HEK293 (cell line): ENCODE results near the gene ALG12.

Experiments
- ATF2 ChIP-seq: fragments of 450-650 bp; formaldehyde crosslinking; IDR thresholded peaks from 2 replicates; pipeline ENCODE4 v1.5.1; 2016; ENCODE audit warnings: missing biosample characterization, missing genetic modification characterization, low read depth
- KLF7 ChIP-seq: fragments of 450-650 bp; formaldehyde crosslinking; IDR thresholded peaks from 2 replicates; pipeline ENCODE4 v1.5.1; 2016; ENCODE audit warnings: missing biosample characterization, missing genetic modification characterization, borderline replicate concordance
- PRDM10 ChIP-seq: fragments of 450-650 bp; formaldehyde crosslinking; IDR thresholded peaks from 2 replicates; pipeline ENCODE4 v1.5.1; 2016; ENCODE audit warnings: missing biosample characterization, missing genetic modification characterization
- PRDM4 ChIP-seq: fragments of 450-650 bp; formaldehyde crosslinking; IDR thresholded peaks from 2 replicates; pipeline ENCODE4 v1.5.1; 2017; ENCODE audit warnings: missing biosample characterization, missing genetic modification characterization
- PRDM6 ChIP-seq: fragments of 450-650 bp; formaldehyde crosslinking; IDR thresholded peaks from 2 replicates; pipeline ENCODE4 v1.5.1; 2017; ENCODE audit warnings: missing biosample characterization, missing genetic modification characterization
- REST ChIP-seq: fragments of 450-650 bp; formaldehyde crosslinking; IDR thresholded peaks from 2 replicates; pipeline ENCODE4 v1.5.1; 2016; ENCODE audit warnings: missing biosample characterization, missing genetic modification characterization
- SALL2 ChIP-seq: fragments of 450-650 bp; formaldehyde crosslinking; IDR thresholded peaks from 2 replicates; pipeline ENCODE4 v1.5.0; 2017; ENCODE audit warnings: missing biosample characterization, mild to moderate bottlenecking, missing genetic modification characterization, borderline replicate concordance
- ZBTB20 ChIP-seq: fragments of 450-650 bp; formaldehyde crosslinking; IDR thresholded peaks from 2 replicates; pipeline ENCODE4 v1.5.1; 2016; ENCODE audit warnings: missing biosample characterization, missing genetic modification characterization
- ZBTB49 ChIP-seq: fragments of 450-650 bp; formaldehyde crosslinking; IDR thresholded peaks from 2 replicates; pipeline ENCODE4 v1.5.1; 2016; ENCODE audit warnings: missing biosample characterization, missing genetic modification characterization, low read depth
- ZNF157 ChIP-seq: fragments of 450-650 bp; formaldehyde crosslinking; IDR thresholded peaks from 2 replicates; pipeline ENCODE4 v1.5.1; 2016; ENCODE audit warnings: missing biosample characterization, missing genetic modification characterization
- ZNF18 ChIP-seq: fragments of 450-650 bp; formaldehyde crosslinking; IDR thresholded peaks from 2 replicates; pipeline ENCODE4 v1.5.1; 2016; ENCODE audit warnings: missing biosample characterization, missing genetic modification characterization
- ZNF248 ChIP-seq: fragments of 450-650 bp; formaldehyde crosslinking; IDR thresholded peaks from 2 replicates; pipeline ENCODE4 v1.5.1; 2017; ENCODE audit warnings: missing biosample characterization, missing genetic modification characterization
- ZNF266 ChIP-seq: fragments of 450-650 bp; formaldehyde crosslinking; IDR thresholded peaks from 2 replicates; pipeline ENCODE4 v1.5.1; 2016; ENCODE audit warnings: missing biosample characterization, missing genetic modification characterization, low read depth
- ZNF362 ChIP-seq: fragments of 450-650 bp; formaldehyde crosslinking; IDR thresholded peaks from 2 replicates; pipeline ENCODE4 v1.5.1; 2016; ENCODE audit warnings: missing biosample characterization, missing genetic modification characterization
- ZNF426 ChIP-seq: fragments of 450-650 bp; formaldehyde crosslinking; IDR thresholded peaks from 2 replicates; pipeline ENCODE4 v1.5.1; 2017; ENCODE audit warnings: missing biosample characterization, missing genetic modification characterization, mild to moderate bottlenecking, inconsistent platforms, moderate library complexity
- ZNF629 ChIP-seq: fragments of 450-650 bp; formaldehyde crosslinking; IDR thresholded peaks from 2 replicates; pipeline ENCODE4 v1.5.1; 2017; ENCODE audit warnings: missing biosample characterization, missing genetic modification characterization
- ZNF645 ChIP-seq: fragments of 450-650 bp; formaldehyde crosslinking; IDR thresholded peaks from 2 replicates; pipeline ENCODE4; 2016; ENCODE audit warnings: missing biosample characterization, missing genetic modification characterization

ALG12 gene

GRCh38 chr22:49962012-49962750, 43.9 kb upstream of the ALG12 start (continued):
- no peak for TF ChIP-seq REST (tag by site-specific recombination)
- 0 out of 2 replicates have a peak, but pooled peaks have one; percentile 14 for TF ChIP-seq ZNF645 (tag by site-specific recombination)
- TF ChIP-seq KLF7 (tag by site-specific recombination) = peak; percentile 41; the same call in 1 of the 2 replicates
- no peak for TF ChIP-seq ZNF18 (tag by site-specific recombination)
- TF ChIP-seq ZNF157 (tag by site-specific recombination) = no peak
- peak; percentile 62 for TF ChIP-seq ZNF629
- peak; percentile 20; the same call in 1 of the 2 replicates for TF ChIP-seq PRDM6 (tag by site-specific recombination)
- no peak for TF ChIP-seq ZNF426 (tag by site-specific recombination)
- no peak for TF ChIP-seq ZNF248 (tag by site-specific recombination)
- peak; percentile 31; the same call in 1 of the 2 replicates for TF ChIP-seq PRDM4 (tag by site-specific recombination)
- TF ChIP-seq ZBTB20 (tag by site-specific recombination) = no peak
- TF ChIP-seq ZBTB49 (tag by site-specific recombination) = no peak
- peak; percentile 26; the same call in 1 of the 2 replicates for TF ChIP-seq ATF2
- TF ChIP-seq ZNF362 (tag by site-specific recombination) = no peak
- no peak for TF ChIP-seq SALL2 (tag by site-specific recombination)
- no peak for TF ChIP-seq ZNF266 (tag by site-specific recombination)
- TF ChIP-seq PRDM10 = no peak
